Osteoblast (primary cell): ENCODE data around the gene FGF21. TPM values are rescaled to one million over a fixed set of nuclear protein-coding genes. Genes with fewer than 3 reads are reported as not detected.

Source experiments
- DNase-seq: peaks from one replicate; pipeline ENCODE4 v3.0.0; 2011; ENCODE audit warnings: low spot score, mixed read lengths; ENCODE audit not compliant: insufficient read length; ENCODE audit errors: missing footprints
- H2AFZ ChIP-seq: 2 replicates; pipeline ENCODE4 v1.6.0; 2011; ENCODE audit warnings: mild to moderate bottlenecking, low read length
- H3K27ac ChIP-seq: 2 replicates; pipeline ENCODE4 v1.5.1; 2011; ENCODE audit warnings: mild to moderate bottlenecking, low read depth, low read length, moderate library complexity
- H3K27me3 ChIP-seq: 2 replicates; pipeline ENCODE4 v1.6.0; 2012; ENCODE audit warnings: mild to moderate bottlenecking, control low read depth, inconsistent platforms, low read length, moderate library complexity; ENCODE audit not compliant: insufficient read depth
- H3K36me3 ChIP-seq: 2 replicates; pipeline ENCODE4 v1.5.1; 2011; ENCODE audit warnings: mild to moderate bottlenecking, low read length, control low read depth, moderate library complexity; ENCODE audit not compliant: insufficient read depth
- H3K4me1 ChIP-seq: 2 replicates; pipeline ENCODE4 v1.5.1; 2011; ENCODE audit warnings: mild to moderate bottlenecking, low read length, control low read depth, moderate library complexity; ENCODE audit not compliant: insufficient read depth
- H3K4me2 ChIP-seq: 2 replicates; pipeline ENCODE4 v1.6.0; 2011; ENCODE audit warnings: mild to moderate bottlenecking, low read length; ENCODE audit not compliant: insufficient read depth
- H3K4me3 ChIP-seq: fragments of 200-600 bp; sonication (generic); 3 replicates; pipeline ENCODE4 v1.5.1; 2012; ENCODE audit warnings: mild to moderate bottlenecking, low read length, inconsistent platforms; ENCODE audit not compliant: insufficient read depth
- H3K79me2 ChIP-seq: 2 replicates; pipeline ENCODE4 v1.6.0; 2012; ENCODE audit warnings: mild to moderate bottlenecking, low read length, control low read depth, inconsistent platforms; ENCODE audit not compliant: insufficient read depth
- H3K9me3 ChIP-seq: 2 replicates; pipeline ENCODE4 v1.5.1; 2011; ENCODE audit warnings: low read depth, low read length, control low read depth
- H4K20me1 ChIP-seq: 2 replicates; pipeline ENCODE4 v1.6.0; 2012; ENCODE audit warnings: mild to moderate bottlenecking, low read length, control low read depth; ENCODE audit not compliant: insufficient read depth
- CTCF ChIP-seq: IDR thresholded peaks from 2 replicates; pipeline ENCODE4 v1.5.1; 2011; ENCODE audit warnings: mild to moderate bottlenecking, low read depth, low read length, moderate library complexity; ENCODE audit errors: extremely low read depth
- total RNA-seq: library from RNA; depleted of rRNA; stranded (reverse); fragments of >200 nt; gene quantifications from 2 replicates; pipeline ENCODE4 v1.2.3, GENCODE V29; 2012

FGF21 gene
- total RNA-seq, 1 donor = not detected

- TF ChIP-seq CTCF = no peak
- peaks cover 12% of the 10 kb centered on the region for H3K4me1 ChIP-seq
- no peaks in the 10 kb centered on the region for H3K79me2 ChIP-seq
- peaks cover 25% of the 10 kb centered on the region for H3K27me3 ChIP-seq
- H4K20me1 ChIP-seq = no peaks in the 10 kb centered on the region
- no peak overlapping the region for H3K4me2 ChIP-seq
- no peak overlapping the region for H3K27ac ChIP-seq
- no peak overlapping the region for H2AFZ ChIP-seq
- H3K36me3 ChIP-seq = no peaks in the 10 kb centered on the region
- DNase-seq = no peak
- H3K9me3 ChIP-seq = no peaks in the 10 kb centered on the region
- H3K4me3 ChIP-seq = no peak overlapping the region
Observed at GRCh38 chr19:48768994-48769713, 13.8 kb downstream of the FGF21 start.

- TF ChIP-seq CTCF = no peak
- DNase-seq = peak; percentile 90
- H3K79me2 ChIP-seq = no peaks in the 10 kb centered on the region
- no peak overlapping the region for H2AFZ ChIP-seq
- no peaks in the 10 kb centered on the region for H3K9me3 ChIP-seq
- no peaks in the 10 kb centered on the region for H4K20me1 ChIP-seq
- peaks cover 12% of the 10 kb centered on the region for H3K4me1 ChIP-seq
- H3K36me3 ChIP-seq = no peaks in the 10 kb centered on the region
- peaks cover 25% of the 10 kb centered on the region for H3K27me3 ChIP-seq
- H3K4me3 ChIP-seq = no peak overlapping the region
- peak overlapping the region; percentile 24 for H3K27ac ChIP-seq
- H3K4me2 ChIP-seq = peak overlapping the region; percentile 34
Observed at GRCh38 chr19:48770266-48770665, 14.9 kb downstream of the FGF21 start.

- H3K36me3 ChIP-seq = no peaks in the 10 kb centered on the region
- no peak overlapping the region for H2AFZ ChIP-seq
- no peaks in the 10 kb centered on the region for H4K20me1 ChIP-seq
- DNase-seq = no peak
- H3K4me1 ChIP-seq = peaks cover 12% of the 10 kb centered on the region
- H3K27me3 ChIP-seq = peaks cover 25% of the 10 kb centered on the region
- H3K9me3 ChIP-seq = no peaks in the 10 kb centered on the region
- no peak overlapping the region for H3K4me3 ChIP-seq
- TF ChIP-seq CTCF = no peak
- no peak overlapping the region for H3K4me2 ChIP-seq
- no peaks in the 10 kb centered on the region for H3K79me2 ChIP-seq
- no peak overlapping the region for H3K27ac ChIP-seq
Observed at GRCh38 chr19:48770734-48771472, 15.6 kb downstream of the FGF21 start.

DNA sequence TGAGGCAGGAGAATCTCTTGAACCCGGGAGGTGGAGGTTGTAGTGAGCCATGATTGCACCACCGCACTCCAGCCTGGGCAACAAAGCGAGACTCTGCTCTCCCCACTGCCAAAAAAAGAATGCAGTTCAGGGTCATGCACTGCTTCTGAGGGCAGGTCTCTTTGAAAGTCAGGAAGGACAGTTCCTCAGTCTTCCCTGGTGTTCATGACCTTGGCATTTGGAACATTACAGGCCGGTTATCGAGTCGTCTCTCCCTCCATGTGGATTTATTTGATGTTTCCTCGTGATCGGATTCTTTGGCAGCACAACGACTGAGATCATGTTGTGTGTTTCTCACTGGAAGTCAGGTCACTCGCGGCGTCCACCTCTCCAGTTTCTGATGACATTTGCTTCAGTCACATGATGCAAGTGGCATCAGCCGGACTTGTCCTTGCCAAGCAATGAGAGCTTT lies 17.2 kb downstream of the FGF21 start:
- no peak overlapping the region for H3K27ac ChIP-seq
- H2AFZ ChIP-seq = no peak overlapping the region
- peaks cover 21% of the 10 kb centered on the region for H3K27me3 ChIP-seq
- H3K9me3 ChIP-seq = no peaks in the 10 kb centered on the region
- H3K4me3 ChIP-seq = no peak overlapping the region
- TF ChIP-seq CTCF = no peak
- H3K4me1 ChIP-seq = peaks cover 12% of the 10 kb centered on the region
- no peaks in the 10 kb centered on the region for H3K79me2 ChIP-seq
- no peak overlapping the region for H3K4me2 ChIP-seq
- H3K36me3 ChIP-seq = no peaks in the 10 kb centered on the region
- no peaks in the 10 kb centered on the region for H4K20me1 ChIP-seq
- DNase-seq = no peak
